OCI-M2 (cell line): ENCODE results near the gene LRRC74B.
"Not testable (repeated sequence)": the region's sequence is repeated elsewhere in the genome, so short reads cannot be mapped to it uniquely, and the experiment has no call there.

Source experiments
- DNase-seq: peaks from one replicate; lab custom pipeline; 2025; ENCODE audit not compliant: unreplicated experiment; lab: John Stamatoyannopoulos, UW

LRRC74B gene

DNA sequence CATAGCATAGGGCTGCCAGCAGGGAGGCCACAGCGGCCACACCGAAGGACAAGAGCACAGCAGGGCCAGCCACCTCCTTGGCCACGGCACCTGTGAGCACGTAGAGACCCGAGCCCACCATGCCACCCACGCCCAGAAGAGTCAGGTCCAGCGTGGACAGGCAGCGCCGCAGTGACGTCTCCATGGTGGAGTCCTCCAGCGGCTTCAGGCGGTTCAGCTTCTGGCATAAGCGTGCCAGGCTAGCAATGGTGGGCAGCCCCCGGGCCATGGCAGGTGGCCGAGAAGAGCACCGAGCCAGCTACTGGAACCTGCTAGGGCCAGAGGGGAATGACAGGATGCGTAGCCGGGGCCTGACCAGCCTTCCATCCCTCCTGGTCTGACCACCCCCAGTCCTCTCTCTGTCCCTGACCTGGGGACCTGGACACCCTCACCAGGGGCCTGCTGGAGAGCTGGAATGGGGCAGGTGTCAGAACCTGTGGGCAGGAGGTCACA is 14.2 kb upstream of the LRRC74B start:
- DNase-seq: no peak

DNA sequence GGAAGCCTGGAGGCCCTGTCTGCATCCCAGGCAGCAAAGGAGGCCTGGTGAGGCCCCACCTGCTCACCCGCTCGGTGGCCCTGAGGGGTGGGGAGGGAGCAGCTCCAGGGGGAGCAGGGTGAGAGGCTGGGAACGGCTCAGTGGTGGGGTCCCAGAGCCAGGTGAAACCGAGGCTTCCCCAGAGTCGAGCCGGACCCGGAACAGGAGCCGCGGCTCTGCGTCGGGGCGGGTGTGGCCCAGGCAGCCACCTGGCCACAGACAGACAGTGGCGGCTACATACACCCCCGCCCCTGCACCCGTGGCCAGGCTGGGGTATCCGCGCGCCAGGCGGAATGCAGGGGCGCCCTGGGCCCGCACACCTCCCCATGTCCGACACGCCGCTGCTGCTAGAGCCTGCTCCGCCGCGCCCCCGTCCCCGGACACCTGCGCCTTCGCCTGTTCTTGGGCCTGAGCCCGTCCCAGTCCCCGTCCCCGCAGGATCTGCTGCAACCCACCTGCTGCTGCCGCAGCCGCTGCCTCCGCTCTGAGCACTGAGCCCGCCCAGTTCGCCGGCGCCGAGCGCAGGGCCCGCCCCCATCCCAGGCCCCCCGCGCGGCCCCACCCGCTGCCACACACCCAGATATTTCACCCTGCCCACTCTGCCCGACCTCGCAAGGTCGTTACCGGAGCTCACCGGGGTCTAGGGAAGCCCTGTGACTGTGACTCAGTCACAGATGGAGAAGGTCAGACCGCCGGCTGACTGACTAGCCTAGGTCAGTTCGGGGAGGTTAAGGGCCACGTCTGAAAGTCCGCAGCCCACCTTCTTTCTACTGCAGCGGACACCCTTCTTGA is 13.5 kb upstream of the LRRC74B start, which contains the start of gene SLC7A4:
Gene SLC7A4 (minus strand): TSS at position 525 of the 831 bp plus-strand sequence. CDS start 749 bp downstream, outside the sequence.
- DNase-seq: no peak

DNA sequence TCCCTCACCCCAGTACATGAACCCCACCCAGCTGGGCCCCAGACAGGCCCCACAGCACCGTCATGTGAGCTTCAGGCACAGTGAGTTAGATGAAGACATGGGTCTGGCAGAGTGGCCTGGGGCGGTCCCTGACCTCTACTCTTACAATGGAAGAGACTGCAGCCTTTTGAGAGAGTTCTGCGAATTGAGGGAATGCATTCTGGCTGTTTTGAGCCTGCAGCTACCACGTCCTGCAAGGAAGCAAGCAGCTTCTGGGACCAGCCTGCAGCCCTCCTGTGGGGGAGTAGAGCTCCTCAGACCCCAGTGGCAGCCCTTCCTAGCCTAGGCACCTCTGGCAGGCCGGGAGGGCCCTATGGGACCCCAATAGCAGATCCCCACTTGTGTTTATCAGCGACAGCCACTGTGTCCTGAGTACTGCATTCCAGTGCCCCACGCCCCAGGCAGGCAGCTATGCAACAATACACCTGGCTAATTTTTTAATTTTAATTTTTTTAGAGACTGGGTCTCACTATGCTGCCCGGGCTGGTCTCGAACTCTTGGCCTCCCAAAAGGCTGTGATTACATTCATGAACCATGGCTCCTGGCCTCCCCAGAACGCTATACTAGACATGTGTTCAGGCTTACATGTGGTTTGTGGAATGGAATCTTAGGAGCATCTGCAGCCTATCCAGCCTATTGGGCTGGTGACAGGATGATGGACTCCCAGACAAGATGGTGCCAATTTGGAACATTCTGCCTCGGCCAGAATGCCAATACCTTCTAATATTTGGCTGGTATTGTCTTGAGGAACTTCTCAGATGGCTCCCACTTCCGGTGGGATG is 12.7 kb upstream of the LRRC74B start:
- DNase-seq: no peak

DNA sequence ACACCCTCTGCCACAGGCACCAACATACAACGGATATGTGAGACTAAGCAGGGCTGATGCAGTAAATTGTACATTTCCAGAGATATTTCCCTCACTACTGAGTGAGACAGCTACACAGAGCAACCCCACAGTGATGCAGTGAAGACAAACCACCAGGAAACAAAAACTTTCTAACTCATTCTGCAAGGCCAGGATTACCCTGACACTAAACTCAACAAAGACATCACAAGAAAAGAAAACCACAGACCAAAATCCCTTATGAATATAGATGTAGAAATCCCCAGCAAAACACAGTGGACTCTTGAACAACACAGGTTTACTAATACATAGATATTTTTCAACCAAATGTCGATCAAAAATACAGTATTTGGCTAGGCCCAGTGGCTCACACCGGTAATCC is 11.9 kb upstream of the LRRC74B start:
- no peak for DNase-seq

DNA sequence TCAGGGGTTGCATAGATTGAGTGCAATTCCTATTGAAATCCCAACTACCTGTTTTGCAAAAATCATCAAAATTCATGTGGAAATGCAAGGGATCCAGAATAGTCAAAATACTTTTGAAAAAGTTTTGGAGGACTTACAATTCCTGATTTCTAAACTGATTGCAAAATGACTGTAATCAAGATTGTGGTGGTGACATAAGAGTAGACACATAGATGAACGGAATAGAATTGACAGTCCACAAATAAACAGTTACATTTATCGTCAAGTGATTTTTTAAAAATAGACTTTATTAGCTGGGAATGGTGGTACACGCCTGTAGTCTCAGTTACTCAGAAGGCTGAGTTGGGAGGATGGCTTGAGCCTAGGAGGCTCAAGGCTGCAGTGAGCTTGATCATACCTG is 10.8 kb upstream of the LRRC74B start:
- no peak for DNase-seq

DNA sequence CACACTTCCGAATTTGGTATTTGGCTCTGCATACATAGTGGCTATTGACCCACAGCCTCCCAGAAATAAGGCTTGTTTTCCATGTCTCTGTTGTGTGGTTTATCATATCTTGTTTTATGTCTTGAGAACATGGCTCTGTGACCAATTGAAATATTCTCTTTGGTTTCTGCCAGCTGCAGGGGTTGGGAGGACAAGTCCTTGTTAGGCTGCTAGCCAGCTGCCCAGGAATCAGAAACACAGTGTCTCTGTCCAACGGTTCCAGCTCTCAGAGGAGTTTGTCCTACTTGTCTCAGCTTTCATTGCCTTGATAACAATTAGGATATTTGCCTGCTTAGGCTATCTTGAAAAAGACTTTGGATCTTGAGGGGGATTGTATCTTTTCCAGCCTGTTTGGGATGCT is 7.3 kb upstream of the LRRC74B start:
- no peak for DNase-seq

DNA sequence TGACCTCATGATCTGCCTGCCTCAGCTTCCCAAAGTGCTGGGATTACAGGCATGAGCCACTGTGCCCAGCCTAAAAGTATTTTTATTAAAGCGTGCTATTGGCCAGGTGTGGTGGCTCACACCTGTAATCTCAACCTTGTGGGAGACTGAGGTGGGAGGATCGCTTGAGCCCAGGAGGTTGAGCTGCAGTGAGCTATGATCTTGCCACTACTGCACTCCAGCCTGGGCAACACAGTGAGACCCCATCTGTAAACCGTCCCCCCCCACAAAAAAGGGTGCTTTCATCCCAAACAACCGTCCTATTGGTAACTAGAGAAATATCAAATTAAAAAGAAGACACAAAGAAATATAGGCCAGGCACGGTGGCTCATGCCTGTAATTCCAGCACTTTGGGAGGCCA is 6.6 kb upstream of the LRRC74B start:
- not testable (repeated sequence) for DNase-seq

DNA sequence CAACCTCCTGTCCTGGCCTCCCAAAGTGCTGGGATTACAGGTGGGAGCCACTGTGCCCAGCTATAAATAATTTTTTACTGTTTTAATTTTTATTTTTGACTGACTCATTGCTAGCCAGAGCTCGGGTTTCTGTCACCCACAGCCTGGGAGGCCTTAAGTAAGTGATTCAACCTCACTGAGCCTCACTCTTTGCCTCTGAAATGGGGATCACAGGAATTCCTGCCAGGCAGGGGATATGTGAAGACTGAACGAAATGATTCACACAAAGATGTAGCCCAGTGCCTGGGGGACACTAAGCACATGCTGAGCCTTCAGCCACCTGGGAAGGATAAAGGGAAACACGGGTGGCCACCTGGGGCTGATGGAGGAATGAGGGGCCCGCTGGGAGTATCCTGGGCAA is 3.8 kb upstream of the LRRC74B start:
- DNase-seq: no peak

DNA sequence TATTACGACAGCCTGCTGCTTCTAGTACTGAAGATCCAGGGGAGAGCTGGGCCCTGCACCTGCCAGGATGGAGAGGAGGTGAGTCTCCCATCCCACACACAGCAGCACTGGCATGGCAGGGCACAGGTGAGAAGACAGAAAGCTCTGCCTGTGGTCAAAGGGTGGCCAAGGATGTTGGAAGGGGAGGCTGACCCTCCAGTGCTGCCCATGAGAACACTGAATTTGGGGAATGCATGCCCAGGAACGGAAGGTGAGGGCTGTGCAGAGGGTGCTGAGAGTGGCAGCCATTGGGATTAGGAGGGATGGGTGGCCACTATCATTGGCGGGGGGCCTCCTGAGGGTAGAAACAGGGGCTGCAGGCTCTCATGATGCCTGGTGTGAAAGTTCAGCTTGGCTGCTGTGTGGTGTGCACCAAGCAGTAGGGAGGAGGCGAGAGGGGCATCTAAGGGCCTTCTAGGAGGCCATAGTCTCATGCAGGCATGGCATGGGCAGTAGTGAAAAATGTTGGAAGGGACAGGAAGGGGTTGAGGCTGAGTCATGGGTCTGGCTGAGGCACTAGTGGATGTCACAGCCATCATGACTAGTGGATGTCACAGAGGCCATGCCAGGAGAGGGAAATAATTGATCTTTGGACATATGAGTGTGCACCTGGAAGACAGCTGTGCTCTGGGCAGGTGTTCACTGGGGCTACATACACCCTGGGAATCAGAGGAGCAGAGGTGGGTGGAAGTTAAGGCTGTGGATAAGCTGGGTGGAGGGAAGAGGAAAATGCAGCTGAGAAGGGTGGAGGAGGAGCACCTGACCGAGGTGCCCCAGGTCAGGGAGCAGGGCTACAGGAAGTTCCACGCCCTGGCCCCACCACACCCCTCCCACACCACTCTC is 2.5 kb upstream of the LRRC74B start:
- DNase-seq: no peak

DNA sequence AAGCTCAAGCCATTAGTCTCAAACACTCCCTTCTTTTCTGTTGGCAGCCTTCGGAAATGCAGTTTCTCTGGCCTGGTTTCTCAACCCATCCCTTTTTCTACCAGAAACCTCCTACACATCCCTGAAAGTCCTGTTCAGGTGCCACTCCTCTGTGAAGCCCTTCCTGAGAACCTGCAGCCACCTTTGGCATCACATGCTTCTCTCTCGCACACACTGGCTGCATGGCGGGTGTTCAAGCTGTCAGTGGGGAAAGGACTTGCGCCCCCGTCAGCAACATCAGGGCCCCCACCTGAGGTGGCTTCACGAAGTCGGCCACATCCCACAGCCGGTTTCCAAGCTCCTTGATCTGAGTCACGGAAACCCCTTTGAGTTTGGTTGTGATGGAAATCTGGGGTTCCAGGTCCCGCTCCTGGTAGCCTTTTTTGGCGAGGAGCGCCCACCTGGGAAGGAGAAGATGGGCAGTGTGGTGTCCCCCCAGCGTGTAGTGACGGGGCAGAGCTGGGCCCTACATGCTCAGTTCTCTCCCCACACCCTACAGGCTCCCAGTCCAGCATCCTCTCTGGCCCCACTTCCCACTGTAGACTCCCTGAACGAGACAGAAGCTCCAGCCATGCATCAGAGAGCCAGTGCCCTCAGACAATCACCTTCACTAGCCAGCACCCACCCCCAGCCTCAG is 1.7 kb upstream of the LRRC74B start:
- no peak for DNase-seq

DNA sequence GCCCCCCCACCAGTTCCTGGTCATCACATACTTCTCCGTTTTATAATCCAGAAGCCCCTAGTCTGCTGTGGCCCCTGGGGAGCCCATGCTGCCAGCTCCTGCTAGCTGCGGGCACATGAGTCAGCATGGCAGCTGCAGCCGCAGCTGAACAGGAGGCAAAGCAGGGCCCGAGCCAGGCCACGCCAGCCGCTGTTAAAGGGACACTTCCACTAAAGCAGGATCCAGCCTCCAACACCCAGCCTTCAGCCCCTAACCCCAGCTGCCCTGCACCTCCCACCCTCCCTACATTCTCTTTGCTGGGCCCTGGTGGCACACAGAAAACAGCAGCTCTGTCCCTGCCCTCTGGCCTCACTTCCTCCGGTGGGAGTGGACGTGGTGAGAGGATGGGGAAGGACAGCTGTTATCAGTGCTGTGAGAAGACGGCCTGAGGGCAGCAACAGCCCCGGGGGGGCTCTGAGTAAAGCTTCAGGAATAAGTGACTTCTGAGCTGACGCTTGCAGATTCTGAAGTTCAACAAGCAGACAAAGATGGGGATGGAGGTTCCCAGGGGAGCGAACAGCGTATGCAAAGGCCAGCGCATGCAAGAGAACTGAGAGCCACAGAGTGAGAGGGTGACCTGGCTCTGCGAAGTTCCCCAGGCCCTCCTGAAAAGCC is 688 bp upstream of the LRRC74B start:
- no peak for DNase-seq

DNA sequence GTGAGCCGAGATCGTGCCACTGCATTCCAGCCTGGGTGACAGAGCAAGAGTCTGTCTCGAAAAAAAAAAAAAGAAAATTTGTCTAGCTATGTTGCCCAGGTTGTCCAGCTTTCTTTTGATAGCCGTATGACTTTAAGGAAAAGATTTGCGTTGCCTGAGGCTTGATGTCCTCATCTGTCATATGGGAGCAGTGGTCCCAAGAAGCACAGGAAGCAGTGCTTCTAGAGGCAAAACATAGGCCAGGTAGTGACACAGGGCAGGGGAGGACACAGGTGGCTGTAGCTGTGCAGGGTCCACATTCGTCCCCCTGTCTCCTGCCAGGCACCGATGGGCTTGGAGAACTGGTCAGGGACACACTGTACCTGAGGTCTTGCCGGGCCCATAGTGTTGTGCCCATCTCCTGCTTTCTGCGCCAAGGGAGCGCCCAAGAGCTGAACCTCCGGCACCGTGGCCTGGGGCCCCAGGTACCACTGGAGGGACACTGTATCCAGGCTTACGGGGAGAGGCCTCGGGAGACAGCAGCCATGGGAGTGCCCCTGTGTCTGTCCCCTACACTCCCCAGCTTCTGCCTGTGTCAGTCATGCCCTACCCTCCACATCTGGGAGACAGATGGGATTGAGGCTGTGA is 1.4 kb downstream of the LRRC74B start:
- DNase-seq: no peak

DNA sequence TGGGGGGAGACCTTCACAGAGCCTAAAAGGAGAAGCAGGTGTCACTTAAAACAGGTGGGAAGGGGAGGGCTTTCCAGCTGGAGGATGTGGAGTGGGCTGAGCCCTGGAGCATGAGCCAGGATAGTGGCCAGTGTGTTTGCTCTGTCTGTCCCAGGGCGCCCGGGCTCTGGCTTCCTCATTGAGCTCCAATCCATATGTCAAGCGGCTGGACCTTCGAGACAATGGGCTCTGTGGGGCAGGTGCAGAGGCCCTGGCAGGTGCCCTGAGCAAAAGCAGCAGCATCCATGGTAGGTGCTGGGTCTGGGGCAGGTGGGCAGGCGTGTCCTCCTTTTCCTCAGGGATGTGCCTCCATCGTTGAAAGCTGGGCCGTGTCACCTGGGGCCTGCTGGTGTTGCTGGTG is 2.0 kb downstream of the LRRC74B start:
- DNase-seq: no peak

DNA sequence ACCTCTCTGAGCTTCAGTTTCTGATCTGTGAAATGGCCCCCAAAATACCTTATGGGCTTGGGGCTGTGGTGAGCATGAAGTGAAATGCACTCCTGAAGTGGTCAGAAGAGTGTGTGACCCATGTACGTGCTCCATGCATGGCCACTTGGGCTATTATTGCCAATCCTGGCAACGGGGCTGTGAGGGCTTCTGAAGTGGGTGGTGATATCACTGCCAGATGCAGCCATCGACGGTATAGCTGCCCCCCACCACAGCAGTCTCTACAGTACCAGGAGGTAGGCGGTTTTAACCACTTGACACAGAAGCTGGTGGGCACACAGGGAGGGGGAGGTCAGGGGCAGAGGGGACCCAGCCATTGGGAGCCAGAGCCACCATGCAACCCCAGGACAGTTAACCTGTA is 2.7 kb downstream of the LRRC74B start:
- not testable (repeated sequence) for DNase-seq

DNA sequence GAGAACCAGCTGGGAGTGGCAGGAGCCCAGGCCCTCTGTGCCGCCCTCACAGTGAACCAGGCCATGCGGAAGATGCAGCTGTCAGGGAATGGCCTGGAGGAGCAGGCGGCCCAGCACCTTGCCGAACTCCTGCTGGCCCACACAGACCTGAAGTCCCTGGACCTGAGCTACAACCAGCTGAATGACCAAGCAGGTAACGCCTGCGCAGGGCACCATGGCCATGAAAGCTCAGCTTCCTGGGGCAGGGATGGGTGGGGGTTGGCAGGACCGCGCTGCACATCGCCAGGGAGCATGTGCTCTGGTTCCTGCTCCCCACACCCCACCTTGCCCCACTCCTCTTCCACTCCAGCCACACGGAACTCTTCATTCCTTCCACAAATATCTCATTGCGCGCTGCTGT is 3.2 kb downstream of the LRRC74B start:
- DNase-seq: not testable (repeated sequence)

DNA sequence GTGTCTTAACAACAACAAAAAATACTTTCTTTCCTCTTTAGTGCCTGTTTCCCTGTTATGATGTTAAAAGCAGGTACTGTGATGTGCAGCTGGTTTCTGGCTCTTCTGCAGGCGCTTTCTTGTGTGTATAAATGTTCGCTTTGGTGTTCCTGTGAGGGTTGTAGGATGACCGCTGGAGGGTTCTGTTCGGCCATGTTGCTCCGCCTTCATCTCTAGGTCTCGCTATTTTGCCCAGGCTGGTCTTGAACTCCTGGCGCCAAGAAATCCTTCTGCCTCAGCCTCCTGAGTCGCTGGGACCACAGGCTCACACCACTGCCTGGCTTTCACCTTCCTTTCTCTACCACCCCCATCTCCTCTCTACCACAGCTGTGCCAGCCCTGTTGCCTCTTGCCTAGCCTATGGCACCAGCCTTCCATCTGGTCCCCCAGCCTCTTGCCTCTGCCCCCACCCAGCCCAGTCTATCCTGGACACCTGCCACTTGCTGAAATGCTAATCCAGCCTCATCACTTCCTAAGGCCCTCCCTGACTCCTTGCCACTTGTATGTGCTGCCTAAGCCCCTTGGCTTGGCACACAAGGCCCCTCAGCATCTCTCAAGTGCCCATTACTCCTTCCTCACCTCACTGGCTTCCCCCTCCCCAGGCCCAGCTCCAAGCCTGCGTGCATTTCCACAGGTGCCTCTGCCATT is 5.5 kb downstream of the LRRC74B start:
- DNase-seq: no peak

DNA sequence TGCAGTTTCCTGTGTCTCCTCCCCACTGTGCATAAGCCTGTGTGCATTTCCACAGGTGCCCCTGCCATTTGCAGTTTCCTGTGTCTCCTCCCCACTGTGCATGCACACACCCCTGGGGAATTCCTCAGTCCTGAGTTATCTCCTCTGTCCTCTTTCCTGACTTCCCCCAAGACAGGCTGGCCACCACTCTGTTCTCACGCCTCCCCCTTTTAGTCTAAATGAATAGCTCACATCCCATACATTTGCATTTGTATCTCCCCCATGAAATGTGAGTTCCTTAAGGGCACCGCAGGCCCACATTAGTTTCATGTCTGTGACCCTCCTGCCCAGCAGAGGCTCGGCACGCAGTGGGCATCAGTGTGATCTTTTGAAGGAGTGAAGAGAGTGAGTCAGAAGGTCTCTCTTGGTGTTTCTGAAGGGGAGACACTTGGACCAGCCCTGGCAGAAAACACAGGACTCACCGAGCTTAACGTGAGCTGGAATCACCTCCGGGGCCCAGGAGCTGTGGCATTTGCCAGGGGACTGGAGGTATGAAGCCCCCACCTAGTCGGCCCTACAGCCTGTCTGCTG is 6.2 kb downstream of the LRRC74B start:
- no peak for DNase-seq

DNA sequence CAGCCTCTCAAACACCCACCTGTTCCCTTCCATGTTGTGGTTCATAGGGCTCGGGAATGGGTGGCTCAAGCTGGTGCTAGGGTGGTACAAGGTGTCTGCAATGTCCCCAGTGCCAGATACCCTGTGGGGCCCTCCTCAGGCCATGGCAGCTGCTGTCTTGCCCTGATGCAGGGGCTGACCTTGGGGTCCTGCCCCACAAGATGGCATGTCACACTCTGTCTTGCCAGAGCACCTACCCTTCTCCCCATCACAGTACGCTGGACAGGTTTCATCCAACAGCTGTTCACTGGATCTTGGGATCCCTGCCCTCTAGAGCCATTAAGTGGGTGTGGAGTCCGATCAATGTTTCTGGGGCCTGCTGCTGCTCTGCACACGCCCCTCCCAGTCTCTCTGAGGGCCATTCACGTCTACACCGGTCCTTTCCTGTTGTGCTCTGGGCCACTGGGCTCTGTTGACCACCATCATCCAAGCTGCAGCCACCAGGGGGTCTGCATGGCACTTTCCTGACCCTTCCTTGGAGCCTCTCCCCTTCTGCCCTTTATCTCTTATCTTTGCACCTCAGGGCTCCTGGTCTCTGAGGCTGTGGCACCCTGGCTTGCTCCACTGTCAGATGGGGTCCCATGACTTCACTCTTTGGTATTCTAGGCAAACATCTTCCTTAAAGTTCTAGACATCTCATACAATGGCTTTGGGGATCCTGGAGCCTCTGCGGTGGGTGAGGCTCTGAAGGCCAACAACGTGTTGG is 7.1 kb downstream of the LRRC74B start:
- DNase-seq: no peak
